ENCODE data around the gene ALG14.

The ALG14 gene

GRCh38 chr1:94974241-94974640 is 98.5 kb downstream of the ALG14 start:
- no peak for TF ChIP-seq CTCF (IDR thresholded peaks at IDR 0.05; ENCODE audit: insufficient read depth, missing control alignments)
- FAIRE-seq, result no peak
- DNase-seq (ENCODE audit: insufficient read length, low spot score), result no peak

GRCh38 chr1:94973309-94973922 is 99.3 kb downstream of the ALG14 start:
- no peak for DNase-seq (ENCODE audit: insufficient read length, low spot score)
- no peak for TF ChIP-seq CTCF (IDR thresholded peaks at IDR 0.05; ENCODE audit: insufficient read depth, missing control alignments)
- FAIRE-seq, result no peak

DNA sequence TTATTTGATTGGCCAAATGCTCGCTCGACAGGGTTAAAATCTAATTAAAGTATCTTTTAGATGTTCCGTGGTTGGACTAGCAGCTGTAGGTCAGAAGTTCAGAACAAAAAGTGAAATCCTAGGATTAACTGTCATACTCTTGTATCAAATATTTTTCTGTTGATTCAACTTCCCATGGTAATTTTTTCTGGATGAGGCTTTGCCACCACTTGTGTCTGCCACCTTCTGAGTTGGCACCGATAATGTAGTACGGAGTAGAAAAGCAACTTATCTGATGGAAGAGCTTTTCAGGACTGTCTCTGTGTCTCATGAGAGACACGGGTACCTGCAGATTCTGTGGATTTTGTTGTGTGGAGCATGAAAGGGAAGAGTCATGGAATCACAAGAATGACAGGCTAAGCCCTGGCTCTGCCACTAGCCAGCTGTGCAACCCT is 101.2 kb downstream of the ALG14 start:
- no peak for TF ChIP-seq CTCF (IDR thresholded peaks at IDR 0.05; ENCODE audit: insufficient read depth, missing control alignments)
- no peak for DNase-seq (ENCODE audit: insufficient read length, low spot score)
- FAIRE-seq, result no peak

DNA sequence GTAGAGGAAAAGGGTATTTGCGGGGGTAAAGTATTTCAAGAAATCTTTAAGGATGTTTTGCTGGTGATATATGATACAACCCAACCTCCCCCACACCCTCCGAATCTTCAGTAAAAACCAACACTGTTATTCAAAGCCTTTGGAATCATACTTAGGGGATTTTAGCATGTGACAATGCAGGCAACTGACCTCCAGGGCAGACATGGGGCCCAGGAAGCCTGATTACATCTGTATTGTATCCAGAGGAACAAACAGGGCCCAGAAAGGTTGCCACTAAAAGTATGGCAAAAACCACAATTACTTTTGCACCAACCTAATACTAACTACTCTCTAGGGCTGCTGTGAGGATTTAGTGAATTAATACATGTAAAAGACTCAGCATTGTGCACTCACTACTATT is 102.0 kb downstream of the ALG14 start:
- no peak for FAIRE-seq
- no peak for DNase-seq (ENCODE audit: insufficient read length, low spot score)
- no peak for TF ChIP-seq CTCF (IDR thresholded peaks at IDR 0.05; ENCODE audit: insufficient read depth, missing control alignments)

GRCh38 chr1:94969137-94969536 is 103.6 kb downstream of the ALG14 start:
- no peak for FAIRE-seq
- TF ChIP-seq CTCF (IDR thresholded peaks at IDR 0.05; ENCODE audit: insufficient read depth, missing control alignments), result no peak
- no peak for DNase-seq (ENCODE audit: insufficient read length, low spot score)

- no peak for TF ChIP-seq CTCF (IDR thresholded peaks at IDR 0.05; ENCODE audit: insufficient read depth, missing control alignments)
- DNase-seq (ENCODE audit: insufficient read length, low spot score) (no peak), FAIRE-seq (no peak)
Measured at GRCh38 chr1:94966033-94966432, 106.7 kb downstream of the ALG14 start.

DNA sequence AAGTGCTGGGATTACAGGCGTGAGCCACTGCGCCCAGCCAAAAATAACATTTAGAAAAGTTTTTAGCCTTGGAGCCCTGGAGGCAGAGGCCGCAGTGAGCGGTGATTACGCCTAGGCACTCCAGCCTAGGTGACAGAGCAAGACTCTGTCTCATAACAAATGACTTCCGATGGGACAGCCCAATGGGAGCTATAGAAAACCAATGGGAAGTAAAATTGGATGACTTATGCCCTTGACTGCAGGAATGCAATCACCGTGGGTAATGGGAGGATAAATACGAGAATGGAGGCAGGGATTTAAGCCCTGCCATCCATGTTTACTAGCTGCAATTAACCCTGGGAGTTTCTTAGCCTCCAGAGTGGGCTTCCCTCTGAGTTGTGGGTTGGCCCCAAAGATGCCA is 108.9 kb downstream of the ALG14 start:
- no peak for FAIRE-seq
- TF ChIP-seq CTCF (IDR thresholded peaks at IDR 0.05; ENCODE audit: insufficient read depth, missing control alignments), result no peak

More for the DNA sequence above, 108.9 kb downstream of the ALG14 start:
- no peak for DNase-seq (ENCODE audit: insufficient read length, low spot score)

Data from D721Med (cell line).